Ovary (tissue), 9 donors: Measurements from ENCODE around the gene BMAL2. TPM values are rescaled to one million over a fixed set of nuclear protein-coding genes. Genes with fewer than 3 reads are reported as not detected.

ENCODE experiments used
- DNase-seq, 5 donors: peaks; one replicate each; pipeline ENCODE4 v3.0.0-alpha.2; 2019 to 2020
- H3K27ac ChIP-seq, 2 donors: fragments of 200-600 bp; one replicate each; pipeline versions ENCODE4 v1.5.1 to v1.8.0; 2019 to 2022
- H3K27me3 ChIP-seq: fragments of 200-600 bp; one replicate; pipeline ENCODE4 v1.8.0; 2022
- H3K36me3 ChIP-seq: fragments of 200-600 bp; sonication (generic); one replicate; pipeline ENCODE4 v1.5.1; 2019
- H3K4me1 ChIP-seq: one replicate; pipeline ENCODE4 v1.8.1; 2013; ENCODE audit warnings: mild to moderate bottlenecking, moderate library complexity; ENCODE audit not compliant: insufficient read depth
- H3K4me3 ChIP-seq: fragments of 200-600 bp; sonication (generic); one replicate; pipeline ENCODE4 v1.5.1; 2017
- H3K9me3 ChIP-seq, 2 donors: fragments of 200-600 bp in 1 of 2; sonication (generic) in 1 of 2; one replicate each; pipeline versions ENCODE4 v1.5.1 to v1.8.1; 2013 to 2019; ENCODE audit warnings: mild to moderate bottlenecking in 1 of 2, moderate library complexity in 1 of 2
- EP300 ChIP-seq: sonication (generic); formaldehyde crosslinking; IDR thresholded peaks from one replicate; pipeline ENCODE4 v1.6.1; 2017; ENCODE audit warnings: antibody characterized with exemption
- POLR2A ChIP-seq: fragments of 450-650 bp; IDR thresholded peaks from one replicate; pipeline ENCODE4 v1.6.1; 2017; ENCODE audit warnings: antibody characterized with exemption, mild to moderate bottlenecking, moderate library complexity
- WGBS, 3 donors: extraction: QIAGEN DNeasy Blood & Tissue Kit in 1 of 3; methylation state at CpG; one replicate each; pipeline versions ENCODE4 v1.1.5 to v1.1.7; 2013 to 2017; 5-methylcytosine and 5-hydroxymethylcytosine counted together
- intact Hi-C, 4 donors: fragments of 100-400 bp; cut with DNase I; formaldehyde crosslinking; loops; one replicate each; pipeline versions ENCODE4 v1.11.0 to v1.15.1; 2022 to 2023
- polyA plus RNA-seq, 2 donors: library from polyadenylated mRNA; stranded (reverse); fragments of 200-250 nt in 1 of 2; fragments of 350-450 nt in 1 of 2; fragmentation: Illumina TruSeq in 1 of 2; extraction: RNeasy Lipid Tissue Mini Kit (QIAGEN cat#74804) in 1 of 2; gene quantifications; one replicate each; pipeline ENCODE4 v1.2.3, GENCODE V29; 2013 to 2014
- total RNA-seq, 7 donors: library from RNA; depleted of rRNA in 2 of 7; stranded (reverse); fragments of >200 nt in 2 of 7; fragmentation: NEBNext Ultra II Directional in 3 of 7; extraction: Animal tissue kit (Norgen Biotek cat#: 25700) in 3 of 7; gene quantifications; one replicate each; pipeline versions ENCODE4 v1.1.0 to v1.2.4, GENCODE V29; 2016 to 2023
- TF ChIP-seq, protein P1 (sequence below), 3 donors: fragments of 450-650 bp in 2 of 3; fragments of 200-600 bp in 1 of 3; IDR thresholded peaks; one replicate each; pipeline versions ENCODE4 v1.5.1 to v1.8.0; 2016 to 2022; ENCODE audit warnings: antibody characterized with exemption in 3 of 3, mild to moderate bottlenecking in 1 of 3
- donor health status: DM: no; HTN: no; CAD: no; lungs with moderate emphysema.
- donor health status: DM: no; HTN: no; CAD: no.
- donor health status: Bipolar disorder and iron deficiency.
- donor health status: DM: yes; HTN: yes; CAD: no.
- donor health status: DM: no; HTN: no; CAD: no.
- donor health status: DM: yes; HTN: yes; CAD: no.

Gene BMAL2
- total and polyA plus RNA-seq, 9 donors: 0.13 to 3.0 (median 0.87) TPM

DNA sequence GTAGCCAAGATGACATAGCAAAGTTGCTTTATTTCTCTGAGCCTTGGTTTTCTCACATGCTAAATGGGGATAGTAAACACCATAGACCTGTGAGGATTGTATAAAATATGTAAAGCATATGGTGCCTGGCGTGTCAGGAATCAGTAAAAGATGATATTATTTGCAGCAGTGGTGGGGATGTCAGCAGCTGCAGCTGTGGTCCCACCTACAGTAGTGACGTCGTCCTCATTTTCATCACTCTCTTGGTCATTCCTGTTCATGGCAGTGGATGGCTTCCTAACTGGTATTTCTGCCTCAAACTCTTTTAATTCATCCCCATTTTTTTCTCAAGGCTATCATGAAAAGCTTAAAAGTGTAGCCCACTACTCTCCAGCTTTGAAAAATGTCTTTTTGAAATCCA is 12.1 kb downstream of the BMAL2 start:
- Histone ChIP-seq H3K4me3 (no peak overlapping the region), H3K36me3 (no peaks in the 10 kb centered on the region)
- intact Hi-C loops: no loop called here

DNA sequence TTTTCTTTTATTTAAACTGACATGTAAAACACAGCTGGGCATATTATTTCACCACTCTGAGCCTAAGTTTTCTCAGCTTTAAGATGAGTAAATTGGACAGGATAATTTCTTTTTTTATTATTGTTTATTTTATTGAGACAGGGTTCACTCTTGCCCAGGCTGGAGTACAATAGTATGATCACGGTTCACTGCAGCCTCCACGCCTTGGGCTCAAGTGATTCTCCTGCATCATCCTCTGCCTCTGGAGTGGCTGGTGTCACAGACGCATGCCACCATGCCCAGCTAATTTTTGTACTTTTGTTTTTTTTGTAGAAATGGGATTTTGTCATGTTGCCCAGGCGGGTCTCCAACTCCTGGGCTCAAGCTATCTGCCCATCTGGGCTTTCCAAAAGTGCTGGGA is 12.7 kb downstream of the BMAL2 start:
- H3K9me3 ChIP-seq: no peaks in the 10 kb centered on the region
- no peak for DNase-seq
- no peak overlapping the region for H3K27ac ChIP-seq
- H3K36me3 ChIP-seq: no peaks in the 10 kb centered on the region
- TF ChIP-seq, protein P1, sequence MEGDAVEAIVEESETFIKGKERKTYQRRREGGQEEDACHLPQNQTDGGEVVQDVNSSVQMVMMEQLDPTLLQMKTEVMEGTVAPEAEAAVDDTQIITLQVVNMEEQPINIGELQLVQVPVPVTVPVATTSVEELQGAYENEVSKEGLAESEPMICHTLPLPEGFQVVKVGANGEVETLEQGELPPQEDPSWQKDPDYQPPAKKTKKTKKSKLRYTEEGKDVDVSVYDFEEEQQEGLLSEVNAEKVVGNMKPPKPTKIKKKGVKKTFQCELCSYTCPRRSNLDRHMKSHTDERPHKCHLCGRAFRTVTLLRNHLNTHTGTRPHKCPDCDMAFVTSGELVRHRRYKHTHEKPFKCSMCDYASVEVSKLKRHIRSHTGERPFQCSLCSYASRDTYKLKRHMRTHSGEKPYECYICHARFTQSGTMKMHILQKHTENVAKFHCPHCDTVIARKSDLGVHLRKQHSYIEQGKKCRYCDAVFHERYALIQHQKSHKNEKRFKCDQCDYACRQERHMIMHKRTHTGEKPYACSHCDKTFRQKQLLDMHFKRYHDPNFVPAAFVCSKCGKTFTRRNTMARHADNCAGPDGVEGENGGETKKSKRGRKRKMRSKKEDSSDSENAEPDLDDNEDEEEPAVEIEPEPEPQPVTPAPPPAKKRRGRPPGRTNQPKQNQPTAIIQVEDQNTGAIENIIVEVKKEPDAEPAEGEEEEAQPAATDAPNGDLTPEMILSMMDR (IDR thresholded peaks at IDR 0.05): no peak
- TF ChIP-seq POLR2A (no peak), EP300 (no peak)
- no peaks in the 10 kb centered on the region for H3K4me1 ChIP-seq
- WGBS, 3 donors: 85 to 91% (median 90%) methylated on average over 4 of the region's 4 CpGs
- H3K27me3 ChIP-seq: no peaks in the 10 kb centered on the region
- intact Hi-C loops: no loop called here
- no peak overlapping the region for H3K4me3 ChIP-seq

More for the DNA sequence above, 12.1 kb downstream of the BMAL2 start:
- Histone ChIP-seq H3K27me3 (no peaks in the 10 kb centered on the region), H3K4me1 (no peaks in the 10 kb centered on the region), H3K27ac (no peak overlapping the region), H3K9me3 (no peaks in the 10 kb centered on the region)
- no peak for TF ChIP-seq EP300
- 73 to 82% (median 81%) methylated on average over 3 of the region's 3 CpGs for WGBS, 3 donors
- no peak for DNase-seq

DNA sequence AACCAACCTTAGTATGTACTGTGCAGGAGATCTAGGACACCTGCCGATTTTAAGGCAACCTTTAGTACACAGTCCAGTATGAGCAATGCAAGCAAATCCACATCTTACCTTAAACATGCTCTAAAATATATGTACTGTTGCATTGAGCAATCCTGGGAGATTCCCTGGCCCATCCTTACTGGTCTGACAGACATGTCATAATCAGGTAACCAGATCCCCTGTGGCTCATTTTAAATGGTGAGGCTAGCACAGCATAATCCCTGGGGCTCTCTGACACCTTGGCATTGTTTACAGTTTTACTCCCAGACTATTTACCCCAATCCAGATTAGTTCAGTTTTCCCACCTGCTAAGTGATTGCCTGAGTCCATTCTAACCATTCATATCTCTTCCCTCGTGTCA is 15.1 kb downstream of the BMAL2 start:
- Histone ChIP-seq H3K27ac (no peak overlapping the region), H3K36me3 (no peaks in the 10 kb centered on the region), H3K27me3 (no peaks in the 10 kb centered on the region), H3K4me3 (no peak overlapping the region), H3K9me3 (no peaks in the 10 kb centered on the region), H3K4me1 (no peaks in the 10 kb centered on the region)
- no peak for DNase-seq
- intact Hi-C loops: no loop called here
- 79 to 87% (median 80%) methylated on average over 2 of the region's 2 CpGs for WGBS, 3 donors
- TF ChIP-seq POLR2A: no peak
- TF ChIP-seq, protein P1 (IDR thresholded peaks at IDR 0.05): no peak
- no peak for TF ChIP-seq EP300

DNA sequence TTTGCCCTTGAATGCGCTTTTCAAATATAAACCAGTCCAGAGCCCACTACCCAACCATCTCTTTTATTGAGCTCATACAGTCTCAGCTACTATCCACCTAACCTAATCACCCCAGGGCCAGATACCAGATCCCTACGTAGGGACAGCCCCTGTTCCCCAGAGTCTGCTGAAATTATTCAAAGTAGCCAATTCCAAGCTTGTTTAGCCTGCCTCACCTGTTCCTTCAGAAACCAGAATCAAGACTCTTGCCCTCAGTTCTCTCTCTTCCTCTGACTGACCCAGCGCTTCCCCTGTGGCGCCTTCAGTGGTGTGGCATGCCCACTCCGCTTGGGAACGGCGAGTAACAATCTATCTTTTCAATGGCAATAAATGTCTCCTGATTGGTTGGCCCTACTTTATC is 18.8 kb downstream of the BMAL2 start:
- no peak for DNase-seq
- Histone ChIP-seq H3K27me3 (no peaks in the 10 kb centered on the region), H3K9me3 (no peaks in the 10 kb centered on the region), H3K4me3 (no peak overlapping the region), H3K27ac (no peak overlapping the region), H3K4me1 (no peaks in the 10 kb centered on the region), H3K36me3 (no peaks in the 10 kb centered on the region)
- no peak for TF ChIP-seq EP300
- WGBS, 3 donors: 97 to 98% (median 97%) methylated on average over 7 of the region's 7 CpGs
- intact Hi-C loops: no loop called here

DNA sequence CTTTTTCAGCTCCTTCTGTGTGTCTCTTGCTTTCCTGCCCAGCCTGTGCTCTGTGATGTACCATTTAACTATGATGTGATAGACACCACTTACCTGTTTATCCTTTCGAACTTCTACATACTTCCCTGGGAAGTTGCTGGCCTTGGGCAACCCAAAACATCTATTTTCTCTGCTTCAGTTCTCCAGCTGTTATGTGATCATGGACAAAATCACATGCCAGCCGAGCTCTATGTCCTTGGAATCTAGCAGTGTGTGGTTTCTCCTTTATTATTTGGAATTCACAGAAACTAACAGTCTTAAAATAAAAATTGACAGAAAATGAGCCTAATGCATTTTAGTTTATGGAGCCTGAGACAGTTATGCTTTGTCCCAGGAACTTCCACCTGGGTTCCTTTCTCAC is 22.9 kb downstream of the BMAL2 start:
- no peak for TF ChIP-seq EP300
- TF ChIP-seq, protein P1 (IDR thresholded peaks at IDR 0.05): no peak
- no peak for TF ChIP-seq POLR2A
- Histone ChIP-seq H3K4me3 (no peak overlapping the region), H3K9me3 (no peaks in the 10 kb centered on the region), H3K27ac (no peak overlapping the region), H3K4me1 (no peaks in the 10 kb centered on the region), H3K27me3 (no peaks in the 10 kb centered on the region), H3K36me3 (no peaks in the 10 kb centered on the region)
- intact Hi-C loops: no loop called here
- 5 to 27% (median 9%) methylated on average over 2 of the region's 2 CpGs for WGBS, 3 donors
- no peak for DNase-seq

DNA sequence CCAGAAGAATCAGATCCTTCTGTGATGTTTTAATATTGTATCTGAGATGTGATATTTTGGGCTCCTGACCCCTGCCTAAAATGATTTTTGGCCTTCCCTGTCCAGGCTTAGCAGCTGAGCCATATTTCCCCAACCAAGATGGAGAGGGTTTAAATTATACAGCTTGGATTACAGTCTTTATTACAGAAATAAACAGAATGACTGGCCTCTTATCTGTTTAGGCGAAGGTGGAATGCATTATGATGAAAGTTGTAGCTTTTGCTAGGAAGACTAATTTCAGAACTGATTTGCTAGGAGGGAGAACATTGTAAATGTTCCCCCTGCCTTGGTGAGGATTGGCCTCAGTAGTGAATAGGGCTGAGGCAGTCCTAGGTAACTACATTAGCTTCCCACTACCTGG is 23.3 kb downstream of the BMAL2 start:
- Histone ChIP-seq H3K36me3 (no peaks in the 10 kb centered on the region), H3K4me1 (no peaks in the 10 kb centered on the region), H3K9me3 (no peaks in the 10 kb centered on the region), H3K27me3 (no peaks in the 10 kb centered on the region), H3K27ac (no peak overlapping the region), H3K4me3 (no peak overlapping the region)
- TF ChIP-seq EP300 (no peak), POLR2A (no peak)
- TF ChIP-seq, protein P1 (IDR thresholded peaks at IDR 0.05): no peak
- WGBS, 3 donors: 20 to 56% (median 32%) methylated on average over 1 of the region's 1 CpG
- no peak for DNase-seq
- intact Hi-C loops: no loop called here
